Panc1 (cell line): Measurements from ENCODE around the gene FTCDNL1.

Experiments
- CTCF ChIP-seq: fragments of 450-650 bp; IDR thresholded peaks from 2 replicates; pipeline ENCODE4 v1.5.1; 2017; ENCODE audit warnings: mild to moderate bottlenecking
- REST ChIP-seq, 2 experiments: IDR thresholded peaks; 2 replicates each; pipeline ENCODE4 v1.6.1; 2011 to 2012; ENCODE audit warnings: low read depth in 2 of 2, control low read depth in 1 of 2, low read length in 1 of 2, mild to moderate bottlenecking in 1 of 2, moderate library complexity in 1 of 2; ENCODE audit not compliant: insufficient read depth in 1 of 2

GRCh38 chr2:199765646-199766045 lies 85.3 kb downstream of the FTCDNL1 start:
- no peak for TF ChIP-seq REST (IDR thresholded peaks at IDR 0.05; ENCODE audit: insufficient read depth in 1 of 2, low read depth in 2 of 2, low read length in 1 of 2)
- TF ChIP-seq CTCF, result no peak
